Sigmoid colon (tissue), 7 donors: Measurements from ENCODE around the gene TMEM225B. TPM values are rescaled to one million over a fixed set of nuclear protein-coding genes. Genes with fewer than 3 reads are reported as not detected.
"Not testable (repeated sequence)": the region's sequence is repeated elsewhere in the genome, so short reads cannot be mapped to it uniquely, and the experiment has no call there.

Experiments used
- DNase-seq: peaks from one replicate; pipeline ENCODE4 v3.0.0-alpha.2; 2019
- H3K27ac ChIP-seq, 4 donors: fragments of 200-600 bp; sonication (generic); one replicate each; pipeline ENCODE4 v1.5.1; 2016 to 2019; ENCODE audit warnings: mild to moderate bottlenecking in 1 of 4
- H3K27me3 ChIP-seq, 3 donors: fragments of 200-600 bp; sonication (generic); one replicate each; pipeline ENCODE4 v1.5.1; 2019; ENCODE audit warnings: mild to moderate bottlenecking in 1 of 3
- H3K36me3 ChIP-seq, 4 donors: fragments of 200-600 bp; sonication (generic); one replicate each; pipeline ENCODE4 v1.5.1; 2016 to 2019
- H3K4me1 ChIP-seq, 4 donors: fragments of 200-600 bp; sonication (generic); one replicate each; pipeline ENCODE4 v1.5.1; 2017 to 2019
- H3K4me3 ChIP-seq, 4 donors: fragments of 200-600 bp; sonication (generic); one replicate each; pipeline ENCODE4 v1.5.1; 2017 to 2019; ENCODE audit warnings: mild to moderate bottlenecking in 2 of 4, moderate library complexity in 1 of 4
- H3K9me3 ChIP-seq, 4 donors: fragments of 200-600 bp in 3 of 4; sonication (generic) in 3 of 4; one replicate each; pipeline versions ENCODE4 v1.5.1 to v1.6.1; 2013 to 2019
- CTCF ChIP-seq, 4 experiments: fragments of 450-650 bp in 3 of 4; fragments of 200-600 bp in 1 of 4; IDR thresholded peaks; one replicate each; pipeline ENCODE4 v1.5.1; 2016 to 2019; ENCODE audit warnings: antibody characterized with exemption in 4 of 4, mild to moderate bottlenecking in 3 of 4, moderate library complexity in 2 of 4
- EP300 ChIP-seq, 4 donors: sonication (generic); formaldehyde crosslinking; IDR thresholded peaks; one replicate each; pipeline ENCODE4 v1.6.1; 2017; ENCODE audit warnings: antibody characterized with exemption in 4 of 4
- POLR2A ChIP-seq, 2 donors: fragments of 450-650 bp; IDR thresholded peaks; one replicate each; pipeline ENCODE4 v1.6.1; 2016; ENCODE audit warnings: antibody characterized with exemption in 2 of 2, mild to moderate bottlenecking in 2 of 2, moderate library complexity in 2 of 2
- POLR2AphosphoS5 ChIP-seq, 4 donors: sonication (generic); formaldehyde crosslinking; IDR thresholded peaks; one replicate each; pipeline ENCODE4 v1.6.1; 2017; ENCODE audit warnings: antibody characterized with exemption in 4 of 4
- WGBS, 2 donors: extraction: QIAGEN DNeasy Blood & Tissue Kit; methylation state at CpG; one replicate each; pipeline ENCODE4 v1.1.7; 2013; 5-methylcytosine and 5-hydroxymethylcytosine counted together
- intact Hi-C: fragments of 100-400 bp; cut with DNase I; formaldehyde crosslinking; loops from one replicate; pipeline ENCODE4 v1.15.1; 2023
- polyA plus RNA-seq, 3 donors: library from polyadenylated mRNA; stranded (reverse); fragments of 200-250 nt; gene quantifications; one replicate each; pipeline ENCODE4 v1.2.3, GENCODE V29; 2013
- total RNA-seq, 4 donors: library from RNA; depleted of rRNA; stranded (reverse); fragments of >200 nt; gene quantifications; one replicate each; pipeline ENCODE4 v1.1.0, GENCODE V29; 2016
- donor health status: healthy with polysubstance abuse.
- donor health status: Bipolar disorder and iron deficiency.
- donor health status: healthy.

The TMEM225B gene
- 1 to 10 TPM in 1 of 4 donors, under 1 TPM in 1, not detected in 2; 0.41 to 1.8 TPM for total RNA-seq
- polyA plus RNA-seq: under 1 TPM in 1 of 3 donors, not detected in 2; 0.38 TPM

GRCh38 chr7:99597762-99598501 is at the start of gene TMEM225B:
Gene TMEM225B, plus strand, starts transcription at chr7:99598267. Its CDS starts 6,122 bp downstream, at chr7:99604389.
- 61 to 87% methylated on average over 34 of the region's 34 CpGs for WGBS, 2 donors
- intact Hi-C loops: no loop called here

GRCh38 chr7:99549545-99549944 is 48.5 kb upstream of the TMEM225B start:
- DNase-seq, H3K4me3 ChIP-seq, H3K27ac ChIP-seq, H3K27me3 ChIP-seq, H3K9me3 ChIP-seq, intact Hi-C loops: not testable (repeated sequence)
- WGBS, 2 donors: 95 to 100% methylated on average over 1 of the region's 2 CpGs
- Histone ChIP-seq H3K4me1 (peaks cover 0 to 20% (median 11%) of the 10 kb centered on the region in 4 donors), H3K36me3 (peaks cover 0 to 24% (median 6%) of the 10 kb centered on the region in 4 donors)

More at GRCh38 chr7:99597762-99598501, at the start of gene TMEM225B:
- no peak for DNase-seq
- no peaks in the 10 kb centered on the region for H3K27me3 ChIP-seq
- no peaks in the 10 kb centered on the region for H3K4me1 ChIP-seq
- no peak within 1 kb of the TSS for H3K4me3 ChIP-seq
- H3K27ac ChIP-seq: no peak within 1 kb of the TSS
- TF ChIP-seq POLR2AphosphoS5 (IDR thresholded peaks at IDR 0.05) (no peak), CTCF (IDR thresholded peaks at IDR 0.05) (no peak), EP300 (IDR thresholded peaks at IDR 0.05) (no peak), POLR2A (IDR thresholded peaks at IDR 0.05) (no peak)
- no peaks in the 10 kb centered on the region for H3K36me3 ChIP-seq
- H3K9me3 ChIP-seq: no peaks in the 10 kb centered on the region

- intact Hi-C loops: loop anchor here (5.0 to 10.0 kb wide), 3 partner anchors 66 to 1297 kb away; partner anchors contain the start of genes ARPC1A, TECPR1 and ZSCAN25
- 15 to 16% methylated on average over 15 of the region's 15 CpGs for WGBS, 2 donors
- no peak for DNase-seq
- TF ChIP-seq CTCF (IDR thresholded peaks at IDR 0.05): no peak
- TF ChIP-seq POLR2A (IDR thresholded peaks at IDR 0.05): no peak
- TF ChIP-seq POLR2AphosphoS5 (IDR thresholded peaks at IDR 0.05): no peak
- TF ChIP-seq EP300 (IDR thresholded peaks at IDR 0.05): no peak
- H3K27ac ChIP-seq: peak overlapping the region; percentile 81 to 88 (median 84)
- H3K4me3 ChIP-seq: peak overlapping the region; percentile 77 to 96 (median 87)
- H3K27me3 ChIP-seq: no peaks in the 10 kb centered on the region
- peaks cover 0 to 20% (median 12%) of the 10 kb centered on the region in 4 donors for H3K4me1 ChIP-seq
- H3K9me3 ChIP-seq: peaks cover 0 to 4% (median 2%) of the 10 kb centered on the region in 4 donors
- H3K36me3 ChIP-seq: peaks cover 0 to 39% (median 6%) of the 10 kb centered on the region in 4 donors
Observed at GRCh38 chr7:99551334-99551733, 46.7 kb upstream of the TMEM225B start.

GRCh38 chr7:99551767-99552463 is 46.2 kb upstream of the TMEM225B start, which contains the start of gene FAM200A:
Gene FAM200A, minus strand, starts transcription at chr7:99552114. Its CDS starts 3,707 bp downstream, at chr7:99548407.
- peaks cover 0 to 4% (median 2%) of the 10 kb centered on the region in 4 donors for H3K9me3 ChIP-seq
- peak within 1 kb of the TSS; percentile 77 to 96 (median 87) for H3K4me3 ChIP-seq
- peaks cover 0 to 26% (median 17%) of the 10 kb centered on the region in 4 donors for H3K4me1 ChIP-seq
- 0% methylated on average over 37 of the region's 37 CpGs for WGBS, 2 donors
- peak within 1 kb of the TSS; percentile 81 to 88 (median 84) for H3K27ac ChIP-seq
- intact Hi-C loops: loop anchor here (5.0 to 10.0 kb wide), 3 partner anchors 65 to 1297 kb away; partner anchors contain the start of genes ARPC1A, TECPR1 and ZSCAN25
- peaks cover 0 to 36% (median 6%) of the 10 kb centered on the region in 4 donors for H3K36me3 ChIP-seq
- H3K27me3 ChIP-seq: no peaks in the 10 kb centered on the region
- peak in 1 of 4 donors; percentile 52 for TF ChIP-seq EP300 (IDR thresholded peaks at IDR 0.05)
- no peak for TF ChIP-seq CTCF (IDR thresholded peaks at IDR 0.05)
- peak; percentile 82 to 94 for TF ChIP-seq POLR2A (IDR thresholded peaks at IDR 0.05)
- peak; percentile 94 to 98 (median 97) for TF ChIP-seq POLR2AphosphoS5 (IDR thresholded peaks at IDR 0.05)
- peak; percentile 93 for DNase-seq
